GM23248 (cell line): Measurements from ENCODE around the gene CAVIN2.

Source experiments
- EZH2 ChIP-seq: fragments of 200-600 bp; sonication (generic); IDR thresholded peaks from 2 replicates; pipeline ENCODE4 v1.6.1; 2018; ENCODE audit warnings: antibody characterized with exemption, mild to moderate bottlenecking; ENCODE audit not compliant: insufficient read depth, poor library complexity, severe bottlenecking
- EZH2phosphoT487 ChIP-seq: fragments of 200-600 bp; sonication (generic); IDR thresholded peaks from 2 replicates; pipeline ENCODE4 v1.6.1; 2018; ENCODE audit warnings: antibody characterized with exemption, moderate library complexity, mild to moderate bottlenecking, low read depth; ENCODE audit not compliant: insufficient read depth

GRCh38 chr2:191870744-191871143 lies 23.9 kb upstream of the CAVIN2 start:
- TF ChIP-seq EZH2 (no peak), EZH2phosphoT487 (no peak)
